ENCODE data around the gene MYL10.

MYL10 gene

DNA sequence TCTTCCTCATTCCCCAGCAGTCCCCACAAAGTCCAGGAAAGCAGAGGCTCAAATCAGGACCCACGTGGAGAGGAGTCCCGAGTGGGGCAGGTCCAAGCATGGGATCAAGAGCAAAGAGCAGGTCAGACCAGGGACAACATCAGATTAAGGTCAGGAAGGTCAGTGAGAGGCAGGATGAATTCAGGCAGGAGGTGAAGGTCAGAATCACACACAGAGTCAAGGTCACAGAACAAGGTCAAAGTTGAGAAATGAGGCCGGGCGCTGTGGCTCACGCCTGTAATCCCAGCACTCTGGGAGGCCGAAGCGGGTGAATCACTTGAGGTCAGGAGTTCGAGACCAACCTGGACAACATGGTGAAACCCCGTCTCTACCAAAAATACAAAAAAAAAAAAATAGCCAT is 2.3 kb downstream of the MYL10 start:
- no peak for DNase-seq (ENCODE audit: low read depth)
- TF ChIP-seq, protein P1, sequence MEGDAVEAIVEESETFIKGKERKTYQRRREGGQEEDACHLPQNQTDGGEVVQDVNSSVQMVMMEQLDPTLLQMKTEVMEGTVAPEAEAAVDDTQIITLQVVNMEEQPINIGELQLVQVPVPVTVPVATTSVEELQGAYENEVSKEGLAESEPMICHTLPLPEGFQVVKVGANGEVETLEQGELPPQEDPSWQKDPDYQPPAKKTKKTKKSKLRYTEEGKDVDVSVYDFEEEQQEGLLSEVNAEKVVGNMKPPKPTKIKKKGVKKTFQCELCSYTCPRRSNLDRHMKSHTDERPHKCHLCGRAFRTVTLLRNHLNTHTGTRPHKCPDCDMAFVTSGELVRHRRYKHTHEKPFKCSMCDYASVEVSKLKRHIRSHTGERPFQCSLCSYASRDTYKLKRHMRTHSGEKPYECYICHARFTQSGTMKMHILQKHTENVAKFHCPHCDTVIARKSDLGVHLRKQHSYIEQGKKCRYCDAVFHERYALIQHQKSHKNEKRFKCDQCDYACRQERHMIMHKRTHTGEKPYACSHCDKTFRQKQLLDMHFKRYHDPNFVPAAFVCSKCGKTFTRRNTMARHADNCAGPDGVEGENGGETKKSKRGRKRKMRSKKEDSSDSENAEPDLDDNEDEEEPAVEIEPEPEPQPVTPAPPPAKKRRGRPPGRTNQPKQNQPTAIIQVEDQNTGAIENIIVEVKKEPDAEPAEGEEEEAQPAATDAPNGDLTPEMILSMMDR (conservative IDR thresholded peaks at IDR 0.05; ENCODE audit: low read length) = no peak
- no peak overlapping the region for H3K4me3 ChIP-seq (ENCODE audit: low read length)

DNA sequence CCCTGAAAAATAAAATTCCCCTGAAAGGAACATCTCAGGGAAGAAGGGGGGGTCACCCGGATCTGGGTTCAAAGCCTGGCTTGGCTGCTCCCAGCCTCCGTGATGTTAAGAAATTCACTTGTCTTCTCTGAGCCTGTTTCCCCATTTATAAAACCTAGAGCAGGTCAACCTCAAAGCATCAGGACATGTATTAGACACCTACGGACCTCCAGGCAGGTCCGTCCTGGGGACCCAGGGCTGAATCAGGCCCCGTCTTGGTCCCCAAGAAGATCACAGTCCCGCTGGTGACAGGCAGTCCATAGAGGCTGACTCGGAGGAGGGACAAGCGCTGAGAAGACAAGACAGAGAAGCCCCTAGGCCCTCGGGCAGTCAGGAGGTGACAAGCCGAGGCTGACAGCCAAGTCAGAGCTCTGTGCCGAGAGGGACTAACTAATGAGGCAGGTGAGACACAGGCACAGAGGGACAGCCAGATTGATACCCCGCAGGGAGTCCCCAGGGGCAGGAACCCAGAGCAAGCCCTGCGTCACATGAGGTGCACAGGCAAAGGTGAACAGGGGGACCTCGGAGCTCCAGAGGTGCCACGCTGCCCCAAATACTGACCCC is 2.9 kb downstream of the MYL10 start:
- TF ChIP-seq, protein P1 (conservative IDR thresholded peaks at IDR 0.05; ENCODE audit: low read length) = no peak
- DNase-seq (ENCODE audit: low read depth) = no peak
- no peak overlapping the region for H3K4me3 ChIP-seq (ENCODE audit: low read length)

DNA sequence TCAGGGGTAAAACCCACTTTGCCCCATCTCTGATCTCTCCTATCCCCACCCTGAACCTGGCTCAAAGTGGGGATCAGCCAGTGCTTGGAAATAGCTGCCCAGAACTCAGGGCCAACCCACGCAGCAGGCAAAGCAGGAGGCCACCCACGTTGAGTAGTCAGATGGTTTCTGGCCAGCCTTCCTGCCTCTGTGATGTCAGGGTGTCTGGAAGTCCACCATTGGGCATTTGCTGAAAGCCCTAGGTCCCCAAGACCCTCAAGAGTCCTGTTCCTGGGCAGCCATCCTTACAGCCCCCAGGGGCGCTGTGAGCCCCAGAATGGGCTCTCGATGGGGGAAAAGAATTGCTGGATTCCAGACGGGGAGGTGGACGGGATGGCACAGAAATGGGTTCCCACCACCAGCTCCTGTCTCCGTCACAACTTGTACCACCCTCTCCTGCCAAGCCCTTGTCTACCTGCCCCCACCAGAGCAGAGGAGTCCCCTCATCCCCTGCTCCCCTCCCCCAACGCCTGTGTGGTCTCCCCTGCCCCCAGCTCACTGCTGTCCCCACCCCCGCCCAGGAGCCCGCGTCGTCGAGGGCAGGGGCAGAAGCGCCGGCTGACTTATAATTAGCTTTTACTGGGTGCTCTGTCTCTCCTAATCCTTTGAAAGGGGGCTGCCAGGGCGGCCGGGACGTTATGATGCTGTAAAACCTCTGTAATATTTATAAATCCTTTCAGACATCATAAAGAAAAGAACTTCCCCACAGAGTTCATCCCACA is 3.9 kb downstream of the MYL10 start:
- TF ChIP-seq, protein P1 (conservative IDR thresholded peaks at IDR 0.05; ENCODE audit: low read length) = peak; percentile 16; the same call in 1 of the 2 replicates
- DNase-seq (ENCODE audit: low read depth) = no peak
- H3K4me3 ChIP-seq (ENCODE audit: low read length) = no peak overlapping the region

DNA sequence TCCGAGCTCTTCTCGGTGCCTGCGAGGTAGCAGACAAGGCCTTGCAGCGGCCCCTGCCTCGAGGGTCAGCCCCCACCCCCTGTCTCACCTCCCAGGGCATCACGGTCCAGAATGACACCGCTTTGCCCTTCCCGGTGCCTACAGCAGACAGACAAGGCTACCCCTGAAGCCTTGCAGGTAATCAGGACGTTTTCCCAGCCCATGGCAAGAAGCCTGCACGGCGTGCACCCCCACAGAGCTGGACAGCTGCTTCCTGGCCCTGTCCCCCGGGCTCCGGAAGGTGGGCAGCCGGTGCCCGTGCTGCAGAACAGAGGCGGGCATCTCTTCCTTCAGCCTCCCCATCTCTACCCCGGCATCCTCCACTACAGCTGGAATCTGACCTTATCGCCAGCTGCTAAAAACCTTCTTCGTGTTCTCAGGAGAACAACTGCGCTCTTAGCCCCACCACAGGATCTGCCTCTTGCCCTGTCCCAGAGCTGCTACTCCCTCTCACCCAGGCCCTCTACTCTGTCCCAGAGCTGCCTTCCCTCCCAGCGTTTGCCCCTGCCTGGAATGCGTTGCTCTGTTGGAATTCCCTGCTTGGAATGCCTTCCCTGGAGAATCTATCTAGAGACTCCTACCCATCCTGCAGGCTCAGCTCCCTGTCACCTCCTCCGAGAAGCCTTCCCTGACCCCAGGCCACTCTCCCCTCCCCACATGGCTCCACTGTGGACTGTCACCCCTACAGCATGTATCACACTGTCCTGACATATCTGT is 4.7 kb downstream of the MYL10 start:
- no peak for DNase-seq (ENCODE audit: low read depth)
- TF ChIP-seq, protein P1 (conservative IDR thresholded peaks at IDR 0.05; ENCODE audit: low read length) = no peak
- H3K4me3 ChIP-seq (ENCODE audit: low read length) = no peak overlapping the region

DNA sequence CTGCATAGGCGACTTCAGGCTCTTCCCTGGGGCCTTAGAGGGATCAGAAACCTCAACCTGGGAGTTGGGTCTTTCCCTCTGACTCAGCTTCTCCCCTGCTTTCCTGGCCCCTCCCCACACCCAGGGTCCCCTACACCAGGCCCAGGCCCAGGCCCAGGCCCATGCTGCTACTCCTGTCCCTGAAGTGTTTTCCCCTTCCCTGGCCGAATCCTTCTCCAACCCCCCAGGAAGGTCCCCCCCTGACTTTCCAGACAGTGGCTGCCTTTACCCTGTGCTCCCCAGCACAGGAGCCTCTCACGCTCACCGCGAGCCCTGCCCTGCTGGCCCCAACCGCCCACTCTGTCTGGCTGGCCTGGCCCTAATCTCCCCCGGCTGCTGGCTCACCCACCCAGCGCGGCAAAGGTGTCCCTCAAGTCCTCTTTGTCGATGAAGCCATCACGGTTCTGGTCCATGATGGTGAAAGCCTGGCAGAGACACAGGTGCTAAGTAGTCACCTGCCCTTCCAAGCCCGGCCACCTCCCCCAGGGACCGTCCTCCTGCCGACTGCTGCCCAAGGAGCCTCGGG is 6.4 kb downstream of the MYL10 start:
- TF ChIP-seq, protein P1 (conservative IDR thresholded peaks at IDR 0.05; ENCODE audit: low read length) = no peak
- H3K4me3 ChIP-seq (ENCODE audit: low read length) = no peak overlapping the region
- no peak for DNase-seq (ENCODE audit: low read depth)

DNA sequence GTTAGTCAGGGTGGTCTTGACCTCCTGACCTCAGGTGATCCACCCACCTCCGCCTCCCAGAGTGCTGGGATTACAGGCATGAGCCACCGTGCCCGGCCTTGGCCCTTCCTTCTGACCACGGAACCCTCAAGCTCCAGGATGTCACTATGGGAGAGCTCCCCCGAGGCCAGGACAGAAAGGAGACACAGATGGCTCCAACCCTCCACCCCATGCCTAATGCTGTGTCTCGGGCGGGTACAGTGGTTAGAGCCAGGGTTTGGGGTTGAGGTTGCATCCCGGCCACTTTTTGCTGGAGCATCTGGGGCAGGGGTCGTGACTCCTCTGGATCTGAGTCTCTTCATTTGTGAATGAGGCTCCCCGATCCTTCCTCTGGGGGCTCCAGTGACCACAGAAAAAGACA is 8.1 kb downstream of the MYL10 start:
- DNase-seq (ENCODE audit: low read depth) = no peak
- TF ChIP-seq, protein P1 (conservative IDR thresholded peaks at IDR 0.05; ENCODE audit: low read length) = no peak
- no peak overlapping the region for H3K4me3 ChIP-seq (ENCODE audit: low read length)
